ENCODE results near the gene RFX2. TPM values are rescaled to one million over a fixed set of nuclear protein-coding genes. Genes with fewer than 3 reads are reported as not detected.

The RFX2 gene
- total RNA-seq, 1 donor = 6.5 TPM

DNA sequence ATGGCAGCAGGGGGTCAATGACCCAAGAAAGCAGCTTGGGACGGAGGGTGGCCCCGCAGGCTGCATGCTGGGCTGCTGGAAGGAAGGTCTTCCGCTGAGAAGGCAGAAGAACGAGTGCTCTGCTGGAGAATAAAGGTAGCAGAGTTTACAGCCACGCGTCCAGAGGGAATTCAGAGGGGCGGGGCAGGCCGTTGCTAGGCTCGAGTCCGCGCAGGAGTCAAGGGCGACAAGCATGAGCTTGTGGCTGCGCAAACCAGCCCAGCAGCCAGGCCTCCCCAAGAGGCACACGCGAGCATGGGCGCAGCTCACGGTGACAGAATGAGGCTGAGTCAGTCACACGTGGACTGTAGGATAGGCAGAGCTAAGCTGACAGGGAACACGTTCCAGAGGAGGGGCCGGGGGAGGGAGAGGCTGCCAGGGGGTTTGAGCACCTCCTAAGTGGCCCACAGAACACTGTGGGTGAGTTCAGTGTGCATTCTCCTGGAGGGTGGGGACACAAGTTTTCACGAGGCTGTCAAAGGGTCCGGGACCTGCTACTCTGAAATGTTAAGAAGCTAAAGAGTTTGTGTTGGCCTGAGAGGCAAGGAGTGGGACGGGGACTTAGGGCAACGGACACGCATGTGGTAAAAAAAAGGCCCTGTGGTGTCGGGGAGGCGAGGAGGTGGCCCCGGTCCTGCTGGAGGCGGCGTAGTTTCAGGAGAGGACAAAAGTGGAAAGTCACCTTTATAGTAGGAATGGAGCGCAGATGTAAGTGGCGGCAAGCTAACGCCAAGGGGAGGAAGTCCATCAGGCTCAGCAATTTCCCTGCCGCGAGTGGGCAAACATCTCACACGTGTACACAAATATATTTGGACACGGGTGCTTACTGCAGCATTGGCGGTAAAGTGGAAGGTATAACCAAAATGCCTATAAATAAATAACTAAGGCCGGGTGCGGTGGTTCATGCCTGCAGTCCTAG lies 17.7 kb downstream of the RFX2 start:
- H3K4me3 ChIP-seq (ENCODE audit: low read depth, low read length) = peak overlapping the region; percentile 38
- peak; percentile 75 for DNase-seq (ENCODE audit: low read depth)
- no peak for TF ChIP-seq CTCF (IDR thresholded peaks at IDR 0.05; ENCODE audit: insufficient read depth, low read depth, low read length)

DNA sequence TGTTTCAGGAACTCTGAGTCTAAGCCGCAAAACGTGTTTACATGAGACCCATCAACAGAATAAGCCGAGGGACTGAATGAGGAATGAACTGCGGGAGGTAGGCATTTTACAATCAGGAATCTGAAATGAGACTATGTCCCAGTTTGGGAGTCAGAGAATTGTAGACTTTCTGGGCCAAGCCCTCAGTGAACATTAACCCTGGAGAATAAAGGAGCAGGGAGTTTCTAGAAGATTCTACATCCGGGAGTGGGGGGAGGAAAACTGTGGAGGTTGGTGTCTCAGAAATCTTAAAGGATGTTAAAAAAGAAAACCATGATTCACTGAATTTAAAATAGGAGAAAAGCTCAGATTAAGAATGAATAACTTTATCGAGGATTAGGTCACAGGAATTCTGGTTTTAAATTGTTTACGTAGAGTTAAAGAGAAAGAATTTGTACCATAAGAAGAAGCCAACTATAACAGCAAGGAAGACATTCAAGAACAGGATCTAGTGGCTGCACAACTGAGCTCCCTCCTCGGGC lies 18.5 kb downstream of the RFX2 start:
- peak overlapping the region; percentile 38 for H3K4me3 ChIP-seq (ENCODE audit: low read depth, low read length)
- no peak for TF ChIP-seq CTCF (IDR thresholded peaks at IDR 0.05; ENCODE audit: insufficient read depth, low read depth, low read length)
- peak; percentile 22 for DNase-seq (ENCODE audit: low read depth)

DNA sequence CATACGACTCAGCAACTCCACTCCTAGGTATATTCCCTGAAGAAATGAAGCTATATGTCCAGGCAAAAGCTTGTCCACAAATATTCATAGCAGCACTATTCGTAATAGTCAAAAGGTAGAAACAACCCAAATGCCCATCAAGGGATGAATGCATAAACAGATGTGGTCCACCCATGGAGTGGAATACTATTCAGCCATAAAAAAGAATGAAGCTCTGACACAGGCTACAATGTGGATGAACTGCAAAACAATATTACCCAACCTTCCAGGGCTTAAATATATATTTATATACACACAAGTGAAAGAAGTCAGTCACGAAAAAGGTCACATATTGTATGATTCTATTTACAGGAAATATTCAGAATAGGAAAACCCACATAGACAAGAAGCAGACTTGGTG lies 19.7 kb downstream of the RFX2 start:
- no peak for TF ChIP-seq CTCF (IDR thresholded peaks at IDR 0.05; ENCODE audit: insufficient read depth, low read depth, low read length)
- no peak overlapping the region for H3K4me3 ChIP-seq (ENCODE audit: low read depth, low read length)
- DNase-seq (ENCODE audit: low read depth) = no peak

- H3K4me3 ChIP-seq (ENCODE audit: low read depth, low read length) = no peak overlapping the region
- no peak for DNase-seq (ENCODE audit: low read depth)
- no peak for TF ChIP-seq CTCF (IDR thresholded peaks at IDR 0.05; ENCODE audit: insufficient read depth, low read depth, low read length)
These were observed 21.7 kb downstream of the RFX2 start for GRCh38 chr19:6088602-6089049.

DNA sequence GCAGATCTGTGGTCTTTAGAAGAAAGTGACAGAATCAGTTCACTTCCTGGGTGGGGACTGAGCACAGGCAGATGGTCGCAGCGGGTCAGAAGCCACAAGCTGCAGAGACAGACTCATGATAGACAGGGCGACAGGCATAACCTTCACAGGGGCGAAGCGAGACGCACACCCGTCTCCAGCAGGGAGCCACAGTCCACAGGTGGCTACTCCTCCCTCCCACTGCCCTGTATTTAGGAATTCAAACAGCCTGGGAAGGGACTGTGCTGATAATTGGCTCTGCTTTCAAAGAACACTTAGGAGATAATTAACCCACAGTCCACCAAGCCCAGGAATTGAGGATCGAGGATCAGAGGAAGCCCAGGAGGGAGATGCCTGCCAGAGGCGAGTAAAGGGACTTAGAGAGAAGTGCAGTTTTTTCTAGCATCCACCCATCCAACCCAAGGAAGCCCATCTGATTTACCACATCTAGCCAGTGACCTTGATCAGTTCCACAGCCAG lies 23.2 kb downstream of the RFX2 start:
- no peak overlapping the region for H3K4me3 ChIP-seq (ENCODE audit: low read depth, low read length)
- TF ChIP-seq CTCF (IDR thresholded peaks at IDR 0.05; ENCODE audit: insufficient read depth, low read depth, low read length) = no peak
- DNase-seq (ENCODE audit: low read depth) = no peak

GRCh38 chr19:6086068-6086788 lies 24.1 kb downstream of the RFX2 start:
- DNase-seq (ENCODE audit: low read depth) = no peak
- TF ChIP-seq CTCF (IDR thresholded peaks at IDR 0.05; ENCODE audit: insufficient read depth, low read depth, low read length) = no peak
- H3K4me3 ChIP-seq (ENCODE audit: low read depth, low read length) = no peak overlapping the region
